ENCODE results near the gene CTSA.

- TF ChIP-seq CTCF (conservative IDR thresholded peaks at IDR 0.05) (no peak), ZFX (IDR thresholded peaks at IDR 0.05) (no peak)
These were observed 31.2 kb upstream of the CTSA start for GRCh38 chr20:45859916-45860315.

All from C4-2B (cell line).